Coronary artery (tissue), 2 donors: ENCODE measurements around the gene TMEM201.

Experiments
- DNase-seq: peaks from one replicate; pipeline ENCODE4 v3.0.0-alpha.2; 2017; ENCODE audit warnings: low spot score
- H3K27ac ChIP-seq, 2 donors: fragments of 200-600 bp; sonication (generic); one replicate each; pipeline ENCODE4 v1.5.1; 2016 to 2019
- H3K4me3 ChIP-seq: fragments of 200-600 bp; sonication (generic); 2 replicates; pipeline ENCODE4 v1.5.1; 2016; ENCODE audit warnings: mild to moderate bottlenecking, moderate library complexity
- CTCF ChIP-seq: fragments of 200-600 bp; sonication (generic); IDR thresholded peaks from one replicate; pipeline ENCODE4 v1.5.1; 2019; ENCODE audit warnings: antibody characterized with exemption

Gene TMEM201

DNA sequence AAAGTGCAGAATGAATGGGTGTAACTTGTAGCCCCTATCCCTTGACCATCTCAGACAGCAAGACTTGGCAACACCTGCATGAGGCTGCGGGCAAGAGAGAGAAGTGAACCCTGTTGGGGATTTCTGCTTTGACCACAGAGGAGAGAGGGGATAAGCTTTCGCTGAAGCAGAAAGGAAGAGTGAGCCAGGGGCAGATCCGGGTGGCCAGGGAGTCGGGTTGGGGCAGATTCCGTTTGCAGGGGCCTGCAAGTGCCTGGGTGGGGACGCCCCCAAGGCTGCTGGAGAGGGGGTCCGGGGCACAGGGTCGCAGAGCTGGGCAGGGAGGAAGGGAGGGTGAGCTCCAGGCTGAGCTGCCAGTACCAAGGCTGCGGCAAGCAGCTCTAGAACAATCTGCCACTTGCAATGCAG lies 37.5 kb downstream of the TMEM201 start:
- Histone ChIP-seq H3K4me3 (no peak overlapping the region), H3K27ac (no peak overlapping the region)
- TF ChIP-seq CTCF = no peak
- no peak for DNase-seq

- DNase-seq = no peak
- no peak overlapping the region for H3K4me3 ChIP-seq
- no peak overlapping the region for H3K27ac ChIP-seq
- TF ChIP-seq CTCF = no peak
These were observed 40.1 kb downstream of the TMEM201 start for GRCh38 chr1:9628541-9629444.

DNA sequence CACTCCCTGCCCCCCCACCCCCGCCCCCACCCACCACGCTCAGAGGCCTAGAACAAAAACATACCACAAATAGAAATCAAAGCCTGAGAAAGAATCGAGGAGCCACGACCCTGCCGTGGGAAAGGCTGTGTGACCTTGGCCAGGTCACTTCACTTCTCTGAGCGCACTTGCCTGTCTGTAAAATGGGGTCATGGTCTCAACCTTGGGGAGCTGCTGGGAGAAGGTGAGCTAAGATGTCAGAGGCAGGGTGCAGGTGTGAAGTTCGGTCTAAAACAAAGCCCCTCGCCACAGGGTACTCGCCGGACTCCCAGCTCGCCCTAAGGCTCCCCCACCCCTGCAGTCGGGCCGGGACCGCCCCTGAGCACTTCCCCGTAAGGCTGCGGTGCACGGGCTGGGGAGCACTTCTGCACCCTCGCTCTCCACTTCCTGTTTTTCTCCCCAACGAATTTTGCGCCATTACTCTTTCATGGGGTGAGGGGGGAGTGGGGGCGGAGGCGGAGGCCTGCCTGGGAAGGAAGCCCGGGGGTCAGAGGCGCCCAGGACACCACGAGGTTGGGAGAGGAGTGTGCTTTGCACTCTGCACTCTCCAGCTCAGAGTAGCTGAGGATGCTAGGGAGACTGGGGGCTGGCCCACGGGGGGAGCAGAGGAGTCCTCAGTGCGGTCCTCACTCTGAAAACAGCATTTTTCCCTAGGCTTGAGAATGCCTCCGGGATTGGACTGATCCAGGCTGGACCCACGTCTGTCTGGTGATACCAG lies 40.9 kb downstream of the TMEM201 start:
- no peak overlapping the region for H3K4me3 ChIP-seq
- H3K27ac ChIP-seq = no peak overlapping the region

GRCh38 chr1:9630331-9631111 lies 41.8 kb downstream of the TMEM201 start:
- no peak overlapping the region for H3K4me3 ChIP-seq
- no peak for DNase-seq
- H3K27ac ChIP-seq = no peak overlapping the region
- TF ChIP-seq CTCF = no peak

More for the DNA sequence above, 40.9 kb downstream of the TMEM201 start:
- no peak for DNase-seq
- no peak for TF ChIP-seq CTCF

- DNase-seq = no peak
- no peak for TF ChIP-seq CTCF
- no peak overlapping the region for H3K27ac ChIP-seq
- H3K4me3 ChIP-seq = no peak overlapping the region
These were observed 42.9 kb downstream of the TMEM201 start for GRCh38 chr1:9631613-9632012.

- H3K27ac ChIP-seq = no peak overlapping the region
- no peak for DNase-seq
- no peak overlapping the region for H3K4me3 ChIP-seq
- TF ChIP-seq CTCF = no peak
These were observed 44.8 kb downstream of the TMEM201 start for GRCh38 chr1:9633493-9633892.
